ENCODE data around the gene ELK4.

ELK4 gene

GRCh38 chr1:205596876-205597275 lies 34.9 kb downstream of the ELK4 start:
- no peak for DNase-seq (ENCODE audit: low read depth, low spot score)

DNA sequence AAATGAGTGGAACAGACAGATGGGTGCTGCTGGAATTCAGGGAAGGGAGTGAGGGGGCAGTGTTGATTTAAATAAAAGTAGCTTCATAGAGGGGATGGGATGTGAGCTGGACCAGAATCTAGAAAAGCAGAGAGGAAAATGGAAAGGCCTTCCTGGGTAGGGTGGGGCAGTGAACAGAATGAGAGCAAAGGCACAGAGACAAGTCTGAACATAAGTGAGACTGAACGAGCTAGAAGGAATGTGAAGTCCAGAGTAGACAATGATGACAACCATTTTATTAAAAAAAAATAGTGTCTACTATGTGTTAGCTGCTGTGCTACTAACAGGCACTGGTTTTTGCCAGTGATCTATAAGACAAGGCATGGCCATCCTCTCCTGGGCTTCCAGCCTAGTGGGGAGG lies 36.0 kb downstream of the ELK4 start:
- DNase-seq (ENCODE audit: low read depth, low spot score) = no peak

- DNase-seq (ENCODE audit: low read depth, low spot score) = no peak
These were observed 36.4 kb downstream of the ELK4 start for GRCh38 chr1:205595435-205595834.

GRCh38 chr1:205594846-205595245 lies 37.0 kb downstream of the ELK4 start:
- DNase-seq (ENCODE audit: low read depth, low spot score) = no peak

- DNase-seq (ENCODE audit: low read depth, low spot score) = no peak
These were observed 37.8 kb downstream of the ELK4 start for GRCh38 chr1:205593967-205594366.

GRCh38 chr1:205593532-205593931 lies 38.3 kb downstream of the ELK4 start:
- no peak for DNase-seq (ENCODE audit: low read depth, low spot score)

- DNase-seq (ENCODE audit: low read depth, low spot score) = no peak
These were observed 39.3 kb downstream of the ELK4 start for GRCh38 chr1:205592443-205593003.

GRCh38 chr1:205591522-205592351 lies 40.1 kb downstream of the ELK4 start:
- no peak for DNase-seq (ENCODE audit: low read depth, low spot score)

GRCh38 chr1:205590777-205591513 lies 40.9 kb downstream of the ELK4 start:
- no peak for DNase-seq (ENCODE audit: low read depth, low spot score)

- DNase-seq (ENCODE audit: low read depth, low spot score) = no peak
These were observed 41.4 kb downstream of the ELK4 start for GRCh38 chr1:205590457-205590768.

DNA sequence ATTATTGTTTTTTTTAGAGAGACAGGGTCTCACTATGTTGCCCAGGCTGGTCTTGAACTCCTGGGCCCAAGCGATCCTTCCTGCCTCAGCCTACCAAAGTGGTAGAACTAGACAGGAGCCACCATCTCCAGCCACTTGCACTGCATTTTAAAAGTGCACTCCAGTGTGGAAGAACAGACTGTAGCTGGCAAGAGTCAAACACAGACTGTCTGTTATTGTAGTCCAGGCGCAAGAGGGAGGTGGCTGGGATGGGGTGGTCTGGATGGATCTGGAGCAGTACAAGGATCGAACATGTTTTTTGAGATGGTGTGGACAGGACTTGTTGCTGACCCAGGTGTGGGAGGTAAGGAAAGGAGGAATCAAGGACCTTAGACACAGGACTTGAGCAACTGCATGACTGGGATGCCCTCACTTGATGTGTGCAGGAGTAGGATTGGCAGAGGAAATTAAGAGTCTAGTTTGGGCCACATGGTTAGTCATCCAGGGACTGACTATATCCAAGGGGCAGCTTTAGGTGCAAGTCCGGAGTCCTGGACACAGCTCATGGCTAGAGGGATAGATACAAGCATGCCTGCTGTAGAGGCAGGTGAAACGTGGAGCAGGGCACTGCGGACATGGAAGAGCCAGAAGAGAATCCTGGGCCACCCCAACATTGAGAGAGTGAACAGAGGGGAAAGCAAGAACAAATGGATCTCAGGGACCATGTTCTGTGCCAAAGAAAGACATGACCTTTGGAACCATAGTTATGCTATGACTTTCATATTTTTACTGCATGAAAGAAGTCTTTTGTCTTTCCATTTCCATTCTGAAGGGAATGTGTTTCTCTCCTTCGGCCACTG lies 42.0 kb downstream of the ELK4 start:
- DNase-seq (ENCODE audit: low read depth, low spot score) = no peak

- no peak for DNase-seq (ENCODE audit: low read depth, low spot score)
These were observed 42.8 kb downstream of the ELK4 start for GRCh38 chr1:205589046-205589445.

DNA sequence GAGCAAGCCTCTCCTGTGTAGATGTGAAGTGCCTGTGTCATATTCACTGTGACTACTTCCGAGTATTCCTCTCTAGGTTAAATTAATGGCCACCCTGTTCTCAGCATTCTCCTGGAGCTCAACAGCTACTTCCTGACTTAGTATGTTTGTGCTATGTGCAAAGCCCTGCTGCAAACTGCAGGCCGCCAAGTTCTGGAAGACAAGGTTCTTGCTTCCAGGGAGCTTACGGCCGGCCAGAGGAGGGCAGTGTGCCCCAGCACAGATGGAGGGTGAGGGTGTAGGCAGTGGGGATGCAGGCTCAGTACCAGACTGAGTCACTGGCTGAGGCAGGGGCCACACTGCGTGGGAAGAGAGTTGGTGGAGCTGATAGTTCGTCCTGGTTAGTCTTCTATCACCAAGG lies 43.2 kb downstream of the ELK4 start:
- DNase-seq (ENCODE audit: low read depth, low spot score) = no peak

- no peak for DNase-seq (ENCODE audit: low read depth, low spot score)
These were observed 44.2 kb downstream of the ELK4 start for GRCh38 chr1:205587581-205587980.

DNA sequence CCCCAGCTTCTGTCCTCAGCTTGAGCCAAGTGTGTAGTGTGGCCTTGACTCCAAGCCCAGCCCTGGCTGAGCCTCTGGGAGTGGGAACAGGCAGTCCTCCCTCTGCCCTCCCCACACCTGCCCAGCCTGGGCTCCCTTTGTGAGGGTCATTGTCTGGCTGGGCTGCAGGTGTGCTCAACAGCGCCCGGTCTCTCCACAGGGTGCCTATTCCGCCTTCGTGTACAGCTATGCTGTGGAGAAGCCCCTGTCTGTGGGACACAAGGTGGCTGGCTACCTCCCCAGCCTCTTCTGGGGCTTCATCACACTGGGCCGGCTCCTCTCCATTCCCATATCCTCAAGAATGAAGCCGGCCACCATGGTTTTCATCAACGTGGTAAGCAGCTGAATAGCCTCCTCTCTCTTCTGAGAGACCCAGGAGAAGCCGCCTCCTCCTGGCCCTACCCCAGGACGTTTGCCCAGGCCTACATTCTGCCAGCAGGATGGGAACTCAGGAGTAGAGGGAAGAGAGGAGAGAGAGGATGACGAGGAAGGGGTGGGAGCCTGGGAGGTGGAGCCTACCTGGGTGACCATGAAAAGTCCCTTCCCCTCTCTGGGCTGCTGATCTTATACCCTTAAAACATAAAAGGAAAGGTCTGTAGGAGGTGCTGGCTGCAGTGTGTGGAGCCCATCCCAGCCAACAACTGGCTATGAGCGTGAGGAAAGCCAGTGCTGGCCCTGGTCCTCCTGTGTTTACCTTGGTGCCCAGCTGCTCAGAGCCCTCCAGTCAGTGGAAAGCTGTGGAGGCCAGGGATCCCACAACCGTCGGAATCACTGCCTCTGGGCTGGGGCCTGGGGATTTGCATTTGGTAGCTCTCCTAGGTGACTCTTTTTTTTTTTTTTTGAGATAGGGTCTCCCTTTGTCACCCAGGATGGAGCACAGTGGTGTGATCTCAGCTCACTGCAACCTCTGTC lies 45.7 kb downstream of the ELK4 start:
- DNase-seq (ENCODE audit: low read depth, low spot score) = no peak

DNA sequence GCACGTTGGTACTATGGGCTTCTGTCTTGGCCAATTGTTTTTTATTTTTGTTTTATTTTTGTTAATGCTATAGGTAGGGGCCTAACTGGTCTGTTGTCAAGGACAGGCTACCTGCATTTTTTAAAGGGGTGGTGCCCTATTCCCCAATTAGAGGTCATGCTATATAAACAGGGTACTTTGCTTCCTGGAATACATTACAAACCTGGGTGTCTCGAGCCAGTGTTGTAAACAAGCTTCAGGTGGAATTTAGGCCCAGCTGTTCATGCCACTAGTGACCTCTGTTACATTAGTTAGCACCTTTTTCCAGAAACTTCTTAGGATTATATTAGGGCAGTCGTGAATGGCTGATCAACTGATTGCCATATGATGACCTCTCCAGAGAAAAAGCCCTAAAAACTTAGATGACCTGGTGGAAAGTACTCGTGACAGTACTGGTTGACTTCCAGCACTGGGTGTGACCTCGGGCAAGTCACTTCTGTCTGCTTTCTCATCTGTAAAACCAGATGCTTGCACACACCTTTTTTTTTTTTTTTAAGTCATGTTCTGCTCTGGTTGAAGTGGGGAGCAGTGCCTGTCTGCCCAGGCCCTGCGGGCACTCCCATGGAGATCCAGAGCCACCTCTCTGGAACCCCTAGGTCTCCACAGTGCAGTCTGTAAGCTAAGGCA lies 46.5 kb downstream of the ELK4 start:
- no peak for DNase-seq (ENCODE audit: low read depth, low spot score)

- no peak for DNase-seq (ENCODE audit: low read depth, low spot score)
These were observed 47.1 kb downstream of the ELK4 start for GRCh38 chr1:205584732-205585131.

GRCh38 chr1:205583461-205584130 lies 48.2 kb downstream of the ELK4 start:
- no peak for DNase-seq (ENCODE audit: low read depth, low spot score)

DNA sequence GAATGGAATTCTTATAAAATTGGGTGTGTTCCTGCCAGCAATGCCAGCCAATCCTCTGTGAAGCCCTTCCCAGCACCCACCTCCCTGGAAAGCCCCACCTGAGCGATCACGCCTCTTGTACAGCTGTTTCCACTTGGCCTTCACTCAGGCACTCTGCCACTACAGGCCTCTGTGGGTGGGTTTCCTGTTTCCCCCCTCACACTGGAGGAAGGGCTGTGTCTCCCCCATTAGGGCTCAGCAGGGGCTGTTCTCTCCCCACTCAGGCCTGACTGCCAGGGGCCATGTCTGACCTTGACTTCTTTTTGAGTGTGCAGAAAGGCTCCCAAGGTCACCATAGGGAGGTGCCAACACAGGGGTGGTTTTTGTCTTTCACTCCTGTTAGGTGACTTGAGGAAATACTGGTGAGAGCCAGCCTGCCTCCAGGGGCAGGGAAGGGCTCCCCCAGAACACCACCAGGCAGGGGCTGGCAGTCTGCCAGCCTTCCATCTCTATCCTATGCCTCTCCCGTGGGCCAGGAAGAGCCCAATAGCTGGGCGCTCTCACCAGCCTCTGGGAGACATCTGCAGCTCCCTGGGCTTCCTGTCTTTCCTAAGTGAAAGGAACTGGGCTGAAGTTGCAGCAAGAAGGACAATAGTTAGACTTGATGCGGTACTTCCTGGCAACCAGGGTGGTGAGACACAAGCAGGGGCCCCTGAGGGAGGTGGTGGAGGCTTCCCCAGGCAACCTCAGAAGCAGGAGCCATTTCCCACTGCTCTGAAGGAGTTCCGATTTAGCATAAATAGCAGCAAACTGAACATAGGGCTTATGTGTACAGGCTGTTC lies 49.1 kb downstream of the ELK4 start:
- no peak for DNase-seq (ENCODE audit: low read depth, low spot score)

All from smooth muscle cell of the brain vasculature (primary cell).